ENCODE measurements around the gene PAM16. TPM values are rescaled to one million over a fixed set of nuclear protein-coding genes. Genes with fewer than 3 reads are reported as not detected.
"Not testable (repeated sequence)": the region's sequence is repeated elsewhere in the genome, so short reads cannot be mapped to it uniquely, and the experiment has no call there.

The PAM16 gene
- total and polyA plus RNA-seq, 2 experiments from 2014 or later: 71.8 to 72.5 TPM

DNA sequence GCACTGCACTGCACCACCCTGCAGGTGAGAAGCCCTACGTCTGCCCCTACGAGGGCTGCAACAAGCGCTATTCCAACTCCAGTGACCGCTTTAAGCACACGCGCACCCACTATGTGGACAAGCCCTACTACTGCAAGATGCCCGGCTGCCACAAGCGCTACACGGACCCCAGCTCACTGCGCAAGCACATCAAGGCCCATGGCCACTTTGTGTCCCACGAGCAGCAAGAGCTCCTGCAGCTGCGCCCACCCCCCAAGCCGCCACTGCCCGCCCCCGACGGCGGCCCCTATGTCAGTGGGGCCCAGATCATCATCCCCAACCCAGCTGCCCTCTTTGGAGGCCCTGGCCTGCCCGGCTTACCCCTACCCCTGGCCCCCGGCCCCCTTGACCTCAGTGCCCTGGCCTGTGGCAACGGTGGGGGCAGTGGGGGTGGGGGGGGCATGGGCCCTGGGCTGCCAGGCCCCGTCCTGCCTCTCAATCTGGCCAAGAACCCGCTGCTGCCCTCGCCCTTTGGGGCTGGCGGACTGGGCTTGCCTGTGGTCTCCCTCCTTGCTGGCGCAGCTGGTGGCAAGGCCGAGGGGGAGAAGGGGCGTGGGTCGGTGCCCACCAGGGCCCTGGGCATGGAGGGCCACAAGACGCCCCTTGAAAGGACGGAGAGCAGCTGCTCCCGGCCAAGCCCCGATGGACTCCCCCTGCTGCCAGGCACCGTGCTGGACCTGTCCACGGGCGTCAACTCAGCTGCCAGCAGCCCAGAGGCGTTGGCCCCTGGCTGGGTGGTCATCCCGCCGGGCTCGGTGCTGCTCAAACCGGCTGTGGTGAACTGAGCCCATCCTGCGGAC is 14.2 kb downstream of the PAM16 start:
- no peak overlapping the region for H3K4me3 ChIP-seq
- peaks cover 8% of the 10 kb centered on the region for H3K4me1 ChIP-seq (ENCODE audit: low read depth)
- H3K36me3 ChIP-seq: peaks cover 3% of the 10 kb centered on the region
- H3K27ac ChIP-seq: no peak overlapping the region
- no peaks in the 10 kb centered on the region for H3K27me3 ChIP-seq
- H3K9me3 ChIP-seq (ENCODE audit: low read depth): no peaks in the 10 kb centered on the region
- DNase-seq (ENCODE audit: low read depth in 1 of 2, low spot score in 1 of 2): no peak
- TF ChIP-seq, protein P1, sequence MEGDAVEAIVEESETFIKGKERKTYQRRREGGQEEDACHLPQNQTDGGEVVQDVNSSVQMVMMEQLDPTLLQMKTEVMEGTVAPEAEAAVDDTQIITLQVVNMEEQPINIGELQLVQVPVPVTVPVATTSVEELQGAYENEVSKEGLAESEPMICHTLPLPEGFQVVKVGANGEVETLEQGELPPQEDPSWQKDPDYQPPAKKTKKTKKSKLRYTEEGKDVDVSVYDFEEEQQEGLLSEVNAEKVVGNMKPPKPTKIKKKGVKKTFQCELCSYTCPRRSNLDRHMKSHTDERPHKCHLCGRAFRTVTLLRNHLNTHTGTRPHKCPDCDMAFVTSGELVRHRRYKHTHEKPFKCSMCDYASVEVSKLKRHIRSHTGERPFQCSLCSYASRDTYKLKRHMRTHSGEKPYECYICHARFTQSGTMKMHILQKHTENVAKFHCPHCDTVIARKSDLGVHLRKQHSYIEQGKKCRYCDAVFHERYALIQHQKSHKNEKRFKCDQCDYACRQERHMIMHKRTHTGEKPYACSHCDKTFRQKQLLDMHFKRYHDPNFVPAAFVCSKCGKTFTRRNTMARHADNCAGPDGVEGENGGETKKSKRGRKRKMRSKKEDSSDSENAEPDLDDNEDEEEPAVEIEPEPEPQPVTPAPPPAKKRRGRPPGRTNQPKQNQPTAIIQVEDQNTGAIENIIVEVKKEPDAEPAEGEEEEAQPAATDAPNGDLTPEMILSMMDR (IDR thresholded peaks at IDR 0.05; ENCODE audit: low read depth, low read length): no peak

DNA sequence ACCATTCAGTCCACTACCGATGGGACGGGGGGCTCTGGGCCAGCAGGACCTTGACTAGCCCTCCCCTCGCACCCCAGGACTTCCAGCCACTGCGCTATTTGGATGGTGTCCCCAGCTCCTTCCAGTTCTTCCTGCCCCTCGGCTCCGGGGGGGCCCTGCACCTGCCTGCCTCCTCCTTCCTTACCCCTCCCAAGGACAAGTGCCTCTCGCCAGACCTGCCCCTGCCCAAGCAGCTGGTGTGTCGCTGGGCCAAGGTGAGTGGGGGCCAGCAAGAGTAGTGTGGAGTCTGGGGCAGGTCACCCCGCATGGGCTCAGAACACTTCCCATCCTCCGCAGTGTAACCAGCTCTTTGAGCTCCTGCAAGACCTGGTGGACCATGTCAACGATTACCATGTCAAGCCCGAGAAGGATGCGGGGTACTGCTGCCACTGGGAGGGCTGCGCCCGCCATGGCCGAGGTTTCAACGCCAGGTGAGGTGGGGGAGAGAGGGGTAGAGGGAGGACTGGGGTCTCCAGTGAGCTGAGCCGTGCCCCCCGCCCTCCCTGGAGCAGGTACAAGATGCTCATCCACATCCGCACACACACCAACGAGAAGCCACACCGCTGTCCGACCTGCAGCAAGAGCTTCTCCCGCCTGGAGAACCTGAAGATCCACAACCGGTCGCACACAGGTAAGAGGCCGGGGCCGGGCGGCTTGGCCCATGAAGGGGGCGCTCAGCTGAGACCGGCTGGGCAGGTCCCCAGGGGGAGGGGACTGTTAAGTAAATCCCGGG is 16.2 kb downstream of the PAM16 start:
- Histone ChIP-seq H3K9me3 (ENCODE audit: low read depth) (no peaks in the 10 kb centered on the region), H3K27me3 (no peaks in the 10 kb centered on the region), H3K27ac (no peak overlapping the region), H3K4me3 (no peak overlapping the region), H3K4me1 (ENCODE audit: low read depth) (peaks cover 8% of the 10 kb centered on the region), H3K36me3 (peaks cover 3% of the 10 kb centered on the region)
- TF ChIP-seq, protein P1 (IDR thresholded peaks at IDR 0.05; ENCODE audit: low read depth, low read length): no peak
- no peak for DNase-seq (ENCODE audit: low read depth in 1 of 2, low spot score in 1 of 2)

DNA sequence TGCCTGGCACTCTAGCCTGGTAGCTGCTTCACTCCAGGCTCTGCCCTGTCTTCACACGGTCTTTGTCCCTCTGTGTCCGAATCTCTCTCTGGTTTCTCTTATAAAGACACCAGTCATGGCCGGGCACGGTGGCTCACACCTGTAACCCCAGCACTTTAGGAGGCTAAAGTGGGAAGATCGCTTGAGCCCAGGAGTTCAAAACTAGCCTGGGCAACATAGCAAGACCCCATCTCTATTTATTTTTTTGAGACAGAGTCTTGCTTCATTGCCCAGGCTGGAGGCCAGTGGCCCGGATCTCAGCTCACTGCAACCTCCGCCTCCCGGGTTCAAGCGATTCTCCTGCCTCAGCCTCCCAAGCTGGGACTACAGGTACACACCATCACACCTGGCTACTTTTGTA is 17.4 kb downstream of the PAM16 start:
- H3K27ac ChIP-seq; H3K4me1 ChIP-seq (ENCODE audit: low read depth); H3K4me3 ChIP-seq; H3K36me3 ChIP-seq; DNase-seq (ENCODE audit: low read depth in 1 of 2, low spot score in 1 of 2); H3K9me3 ChIP-seq (ENCODE audit: low read depth); H3K27me3 ChIP-seq: not testable (repeated sequence)

DNA sequence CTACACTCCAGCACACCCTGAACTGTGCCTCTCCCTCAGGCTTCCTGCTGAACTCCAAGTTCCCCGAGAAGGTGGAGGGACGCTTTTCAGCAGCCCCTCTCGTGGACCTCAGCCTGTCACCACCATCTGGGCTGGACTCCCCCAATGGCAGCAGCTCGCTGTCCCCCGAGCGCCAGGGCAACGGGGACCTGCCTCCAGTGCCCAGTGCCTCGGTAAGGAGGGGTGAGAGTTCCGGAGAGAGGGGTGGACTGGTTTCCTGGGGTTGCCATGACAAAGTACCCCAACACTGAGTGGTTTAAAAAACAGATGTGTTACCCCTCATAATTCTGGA is 17.8 kb downstream of the PAM16 start:
- H3K27me3 ChIP-seq: no peaks in the 10 kb centered on the region
- no peaks in the 10 kb centered on the region for H3K9me3 ChIP-seq (ENCODE audit: low read depth)
- TF ChIP-seq, protein P1 (IDR thresholded peaks at IDR 0.05; ENCODE audit: low read depth, low read length): no peak
- H3K4me3 ChIP-seq: no peak overlapping the region
- H3K4me1 ChIP-seq (ENCODE audit: low read depth): peaks cover 13% of the 10 kb centered on the region
- DNase-seq (ENCODE audit: low read depth in 1 of 2, low spot score in 1 of 2): no peak
- H3K36me3 ChIP-seq: peaks cover 3% of the 10 kb centered on the region
- H3K27ac ChIP-seq: no peak overlapping the region

DNA sequence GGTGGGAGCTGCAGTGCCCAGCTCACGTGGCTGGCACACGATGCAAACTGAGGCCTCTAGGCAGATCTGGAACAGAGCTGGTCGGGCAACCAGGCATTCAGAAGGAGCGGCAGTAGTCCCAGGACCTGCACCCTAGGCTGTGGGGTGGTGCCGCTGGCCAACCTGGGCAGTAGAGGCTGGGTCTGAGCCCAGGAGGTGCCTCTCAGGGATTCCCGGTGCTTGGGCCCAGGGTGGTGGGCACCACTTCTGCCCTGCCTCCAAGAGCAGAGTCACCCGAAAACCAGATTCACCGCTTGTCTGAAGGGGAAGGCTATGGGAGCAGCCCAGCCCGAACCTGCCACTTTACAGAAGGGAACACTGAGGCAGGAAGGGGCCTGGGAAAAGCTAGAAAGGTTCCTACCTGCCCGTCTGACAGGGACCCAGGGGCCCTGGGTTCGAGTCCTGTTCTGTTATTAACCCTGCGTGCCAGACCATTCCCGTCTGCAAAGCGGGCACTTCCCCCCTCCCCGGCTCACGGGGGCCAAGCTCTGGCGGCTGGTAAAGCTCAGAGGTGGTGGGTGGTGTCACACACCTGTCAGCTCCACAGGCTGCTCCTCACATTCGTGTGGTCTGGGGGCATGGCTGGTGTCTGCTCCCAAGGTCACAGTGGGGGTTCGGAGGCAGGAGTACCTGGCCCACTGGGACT is 18.4 kb downstream of the PAM16 start:
- Histone ChIP-seq H3K36me3 (peaks cover 3% of the 10 kb centered on the region), H3K27me3 (no peaks in the 10 kb centered on the region), H3K4me1 (ENCODE audit: low read depth) (peaks cover 16% of the 10 kb centered on the region), H3K9me3 (ENCODE audit: low read depth) (no peaks in the 10 kb centered on the region), H3K27ac (no peak overlapping the region), H3K4me3 (no peak overlapping the region)
- TF ChIP-seq, protein P1 (IDR thresholded peaks at IDR 0.05; ENCODE audit: low read depth, low read length): no peak
- DNase-seq (ENCODE audit: low read depth in 1 of 2, low spot score in 1 of 2): no peak
